ENCODE measurements around the gene BTG1.

The BTG1 gene

DNA sequence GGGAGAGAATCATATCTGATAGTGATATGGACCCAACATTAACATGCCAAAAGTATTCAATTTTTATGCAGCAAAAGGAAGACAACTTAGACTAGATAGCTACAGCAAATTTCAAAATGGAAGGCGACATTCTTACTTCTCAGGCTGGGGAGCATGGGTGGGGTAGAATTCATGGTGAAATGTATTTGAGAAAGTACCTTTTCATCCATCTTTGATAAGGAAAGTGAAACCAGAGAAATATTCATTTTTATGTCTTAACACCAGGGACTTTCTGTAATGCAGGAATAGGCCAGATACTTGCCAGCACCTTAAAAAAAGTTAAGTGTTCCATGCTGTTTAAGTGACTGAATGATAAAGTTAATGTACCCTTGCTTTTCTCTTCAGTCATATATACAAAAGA lies 13.4 kb downstream of the BTG1 start:
- no peak for FAIRE-seq

GRCh38 chr12:92130999-92131398 lies 14.6 kb downstream of the BTG1 start:
- FAIRE-seq: no peak

GRCh38 chr12:92129609-92130008 lies 16.0 kb downstream of the BTG1 start:
- no peak for FAIRE-seq

DNA sequence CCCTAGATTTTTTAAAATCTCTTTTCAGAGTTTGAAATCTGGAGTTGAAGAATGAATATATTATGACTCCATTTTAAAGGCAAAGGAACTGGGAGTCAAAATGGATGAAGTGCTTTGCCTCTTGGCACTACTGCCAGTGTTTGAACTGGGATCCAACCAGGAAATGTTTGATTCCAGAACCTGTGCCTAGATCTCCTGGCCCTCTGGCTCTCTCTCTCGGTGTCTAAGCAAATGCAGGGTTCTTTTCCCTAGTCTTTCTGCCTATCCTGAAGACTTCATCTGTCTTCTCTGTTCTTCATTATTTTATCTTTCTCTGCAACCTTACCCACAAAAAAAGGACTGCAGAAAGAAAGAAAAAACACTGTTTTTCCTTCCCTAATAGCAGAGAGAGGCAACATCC lies 17.0 kb downstream of the BTG1 start:
- FAIRE-seq: no peak

GRCh38 chr12:92124689-92125029 lies 21.0 kb downstream of the BTG1 start:
- FAIRE-seq: no peak

- FAIRE-seq: no peak
Measured at GRCh38 chr12:92123780-92124688, 21.6 kb downstream of the BTG1 start.

DNA sequence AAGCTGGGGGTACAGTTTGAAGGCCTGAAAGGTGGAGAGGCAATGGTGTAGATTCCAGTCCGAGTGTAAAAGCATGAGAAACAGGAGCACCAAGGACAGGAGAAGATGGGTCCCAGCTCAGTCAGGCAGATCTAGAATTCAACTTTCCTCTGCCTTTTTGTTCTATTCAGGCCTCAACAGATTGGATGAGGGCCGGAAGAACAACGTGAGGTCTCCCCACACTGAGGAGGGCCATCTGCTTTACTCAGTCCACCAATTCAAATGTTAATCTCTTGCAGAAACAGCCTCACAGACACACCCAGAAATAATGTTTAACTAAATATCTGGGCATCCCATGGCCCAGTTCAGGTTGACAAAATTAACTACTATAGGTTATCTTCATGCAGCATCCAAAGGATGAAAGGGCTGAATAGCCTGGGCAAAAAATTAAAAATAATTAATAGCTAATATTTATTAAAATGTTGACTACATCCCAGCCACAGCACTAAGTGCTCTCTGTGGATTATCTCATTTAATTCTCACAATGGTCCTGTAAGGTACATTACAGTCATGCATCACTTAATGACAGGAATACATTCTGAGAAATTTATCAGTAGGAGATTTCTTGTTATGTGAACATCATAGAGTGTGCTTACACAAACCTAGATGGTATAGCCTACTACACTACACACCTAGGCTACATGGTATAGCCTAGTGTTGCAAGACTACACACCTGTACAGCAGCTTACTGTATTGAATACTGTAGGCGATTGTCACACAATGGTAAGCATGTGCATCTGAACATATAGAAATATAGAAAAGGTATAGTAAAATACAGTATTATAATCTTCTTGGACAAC lies 22.5 kb downstream of the BTG1 start:
- FAIRE-seq: no peak

GRCh38 chr12:92121826-92122225 lies 23.8 kb downstream of the BTG1 start:
- FAIRE-seq: no peak

DNA sequence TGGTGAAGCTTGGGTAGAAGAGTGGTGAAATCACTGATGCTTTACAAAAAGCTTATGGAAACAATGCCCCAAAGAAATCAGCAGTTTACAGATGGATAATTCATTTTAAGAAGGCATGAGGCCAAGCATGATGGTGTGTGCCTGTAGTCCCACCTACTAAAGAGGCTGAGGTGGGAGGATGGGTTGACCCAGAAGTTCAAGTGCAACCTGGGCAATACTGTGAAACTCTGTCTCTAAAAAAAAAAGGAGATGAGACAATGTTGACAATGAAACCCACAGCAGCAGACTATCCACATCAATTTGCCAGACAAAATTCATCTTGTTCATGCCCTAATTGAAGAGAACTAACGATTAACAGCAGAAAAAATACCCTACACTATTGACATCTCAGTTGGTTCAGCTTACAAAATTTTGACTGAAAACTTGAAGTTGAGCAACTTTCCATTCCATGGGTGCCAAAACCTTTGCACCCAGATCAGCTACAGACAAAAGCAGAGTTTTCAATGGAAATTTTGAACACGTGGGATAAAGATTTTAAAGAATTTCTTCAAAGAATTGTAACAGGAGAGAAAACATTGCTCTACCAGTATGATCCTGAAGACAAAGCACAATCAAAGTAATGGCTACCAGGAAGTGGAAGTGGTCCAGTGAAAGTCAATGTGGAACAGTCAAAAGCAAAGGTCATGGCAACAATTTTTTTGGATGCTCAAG lies 26.7 kb downstream of the BTG1 start:
- no peak for FAIRE-seq

DNA sequence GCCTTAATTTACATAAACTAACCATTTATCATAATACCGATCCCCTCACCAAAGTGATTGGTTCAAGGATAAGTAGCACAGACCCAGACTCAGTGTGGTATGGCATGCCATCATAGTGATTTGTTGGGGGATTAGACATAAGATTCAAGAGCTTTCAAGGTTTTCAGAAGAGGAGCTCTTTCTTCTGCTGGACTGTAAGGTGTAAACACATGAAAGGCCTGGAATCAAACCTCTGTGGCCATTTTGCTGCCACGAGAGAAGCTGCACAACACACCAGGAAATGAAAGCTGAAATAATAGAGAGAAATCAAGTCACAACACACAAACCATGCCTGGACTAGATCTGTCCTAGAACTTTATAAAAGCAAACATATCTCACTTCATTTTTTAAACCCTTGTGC lies 30.8 kb downstream of the BTG1 start:
- FAIRE-seq: no peak

- FAIRE-seq: no peak
Measured at GRCh38 chr12:92111256-92111655, 34.4 kb downstream of the BTG1 start.

DNA sequence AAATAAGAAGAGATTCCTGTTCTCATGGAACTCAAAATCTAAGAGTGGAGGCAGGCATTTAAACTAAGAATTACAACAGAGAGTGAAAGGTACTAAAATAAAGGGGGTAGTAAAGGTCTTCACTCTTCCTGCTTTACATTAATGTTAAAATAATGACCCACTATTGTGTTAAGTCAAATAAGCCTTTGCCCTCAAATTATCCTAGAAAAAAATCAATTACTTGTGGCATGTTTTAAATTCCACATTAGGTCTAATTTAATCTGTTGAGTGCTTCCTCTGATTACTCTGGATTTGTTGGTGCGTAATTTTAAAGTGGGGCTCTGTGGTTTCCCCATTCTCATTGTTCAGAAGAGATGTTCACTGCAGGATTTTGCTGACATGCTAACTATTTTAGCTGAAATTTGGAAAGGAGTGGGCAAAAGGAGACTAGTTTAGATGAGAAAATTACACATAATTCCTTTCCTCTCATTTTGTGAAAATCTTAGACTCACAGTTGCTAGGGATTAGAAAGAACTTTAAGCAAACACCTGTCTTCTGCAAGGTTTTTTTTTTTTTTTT lies 35.5 kb downstream of the BTG1 start:
- FAIRE-seq: no peak

DNA sequence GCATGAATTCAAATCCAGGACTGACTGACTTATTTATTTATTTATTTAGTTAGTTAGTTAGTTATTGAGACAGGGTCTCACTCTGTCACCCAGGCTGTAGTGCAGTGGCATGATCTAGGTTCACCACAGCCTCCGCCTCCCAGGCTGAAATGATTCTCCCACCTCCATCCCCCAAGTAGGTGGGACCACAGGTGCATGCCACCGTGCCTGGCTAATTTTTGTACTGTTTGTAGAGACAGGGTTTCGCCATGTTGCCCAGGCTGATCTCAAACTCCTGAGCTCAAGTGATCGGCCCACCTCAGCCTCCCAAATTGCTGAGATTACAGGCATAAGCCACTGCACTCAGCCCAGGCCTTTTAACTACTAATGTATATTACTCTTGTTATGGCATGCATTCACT lies 36.0 kb downstream of the BTG1 start:
- no peak for FAIRE-seq

DNA sequence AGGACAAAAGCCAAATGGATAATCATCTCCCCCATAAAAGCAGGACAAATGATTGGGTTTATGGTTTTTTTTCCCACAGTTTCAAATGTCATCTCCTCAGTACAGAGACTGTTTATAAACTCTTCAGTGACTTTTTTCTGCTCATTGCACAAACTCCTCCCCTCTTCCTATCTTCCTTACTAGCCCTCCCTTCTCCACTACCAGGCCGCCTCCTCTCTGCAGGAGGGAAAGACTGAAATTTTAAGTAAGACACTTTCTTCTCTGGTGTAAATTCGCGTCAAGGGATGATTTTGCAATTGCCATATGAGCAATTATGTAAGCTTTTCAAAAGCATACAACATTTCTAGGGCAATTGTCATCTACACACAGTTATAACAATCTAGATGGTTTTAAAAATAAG lies 37.0 kb downstream of the BTG1 start:
- no peak for FAIRE-seq

DNA sequence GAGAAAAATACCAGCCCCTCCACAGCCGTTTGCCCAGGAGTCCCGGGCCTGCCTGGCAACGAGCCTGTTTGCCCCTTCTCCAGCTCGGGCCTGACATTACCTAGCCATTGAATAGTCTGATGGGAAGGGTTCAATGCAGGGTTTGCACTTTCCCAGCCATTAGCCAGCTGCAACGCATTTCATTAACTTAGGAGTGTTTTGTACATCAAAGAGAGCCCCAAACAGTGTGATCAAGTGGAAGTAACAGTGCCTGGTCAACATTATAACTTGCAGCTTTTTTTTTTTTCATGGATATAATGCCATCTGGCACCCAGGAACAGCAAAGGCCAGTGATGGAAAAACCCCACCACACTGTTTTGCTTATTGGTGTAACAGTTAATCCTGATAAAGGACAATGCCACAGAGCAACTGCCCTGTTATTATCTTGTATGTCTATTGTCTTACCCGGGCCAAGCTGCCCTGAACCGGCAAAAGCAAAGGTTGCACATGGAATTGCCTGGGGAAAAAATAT lies 38.0 kb downstream of the BTG1 start:
- FAIRE-seq: no peak

DNA sequence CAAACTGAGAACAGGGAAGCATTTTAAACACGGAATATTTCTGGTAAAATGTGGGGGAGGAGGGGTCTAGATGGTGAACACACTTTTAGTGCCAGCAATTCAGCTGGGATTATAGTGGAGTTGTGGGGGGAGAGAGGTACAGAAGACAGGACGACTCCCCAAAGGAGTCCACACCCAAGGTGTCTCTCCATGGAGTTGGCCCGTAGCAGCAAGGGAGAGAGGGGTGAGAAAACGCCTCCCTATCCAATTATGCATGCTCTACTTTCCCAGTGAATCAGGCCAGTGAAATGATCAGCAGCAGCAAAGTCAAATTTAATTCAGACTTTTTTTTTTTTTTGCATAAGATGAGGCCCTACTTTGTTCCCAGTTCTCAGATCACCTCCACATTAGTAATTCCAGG lies 38.6 kb downstream of the BTG1 start:
- FAIRE-seq: no peak

- no peak for FAIRE-seq
Measured at GRCh38 chr12:92105676-92106075, 40.0 kb downstream of the BTG1 start.

DNA sequence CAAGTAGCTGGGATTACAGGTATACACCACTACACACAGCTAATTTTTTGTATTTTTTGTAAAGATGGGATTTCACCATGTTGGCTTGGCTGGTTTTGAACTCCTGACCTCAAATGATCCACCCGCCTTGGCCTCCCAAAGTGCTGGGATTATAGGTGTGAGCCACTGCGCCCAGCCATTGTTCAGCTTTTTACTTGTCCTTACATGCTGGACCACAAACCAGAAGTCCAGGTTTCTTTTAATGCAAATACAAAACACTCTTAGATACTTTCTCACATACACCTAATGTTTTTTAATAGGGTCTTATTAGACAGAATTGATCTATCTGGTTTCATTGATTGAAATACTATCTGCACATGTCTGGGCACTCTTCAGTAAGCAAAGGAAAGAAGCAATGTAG lies 40.5 kb downstream of the BTG1 start:
- no peak for FAIRE-seq

- no peak for FAIRE-seq
Measured at GRCh38 chr12:92102606-92103005, 43.0 kb downstream of the BTG1 start.

DNA sequence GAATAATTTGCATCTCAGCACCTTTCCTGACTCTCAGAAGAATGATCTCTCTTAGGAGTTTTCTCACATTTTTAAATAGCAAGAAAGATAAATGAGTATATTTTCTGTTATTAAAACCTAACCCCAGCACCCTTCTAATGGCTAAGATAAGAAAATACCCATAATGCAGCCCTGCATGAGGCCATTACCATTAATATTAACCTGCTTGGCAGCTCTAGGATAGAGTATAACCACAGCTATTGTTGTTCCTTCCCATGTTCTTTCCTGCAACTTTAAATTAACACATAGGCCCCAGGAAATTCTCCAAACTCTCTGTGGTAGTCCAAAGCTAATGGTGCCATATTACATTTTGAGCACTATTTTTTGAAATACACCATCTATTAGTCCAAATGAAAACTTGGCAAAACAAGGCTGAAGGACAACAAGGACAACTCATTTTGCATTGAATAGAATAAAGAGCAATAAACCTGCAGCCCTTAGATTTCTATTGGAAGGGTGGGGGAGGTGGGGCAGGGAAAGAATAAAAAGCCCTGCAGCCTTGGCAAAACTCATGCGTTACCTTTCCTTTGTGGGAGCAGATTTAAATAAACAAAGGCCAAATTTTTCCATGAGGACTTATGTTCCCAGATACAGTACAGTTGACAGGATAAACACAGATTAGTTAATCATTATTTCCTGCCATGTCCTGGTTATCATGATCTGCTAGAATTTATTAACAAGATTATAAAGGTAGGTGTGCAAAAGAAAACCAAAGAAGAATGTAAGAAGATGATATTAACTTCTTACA lies 46.9 kb downstream of the BTG1 start:
- FAIRE-seq: no peak

DNA sequence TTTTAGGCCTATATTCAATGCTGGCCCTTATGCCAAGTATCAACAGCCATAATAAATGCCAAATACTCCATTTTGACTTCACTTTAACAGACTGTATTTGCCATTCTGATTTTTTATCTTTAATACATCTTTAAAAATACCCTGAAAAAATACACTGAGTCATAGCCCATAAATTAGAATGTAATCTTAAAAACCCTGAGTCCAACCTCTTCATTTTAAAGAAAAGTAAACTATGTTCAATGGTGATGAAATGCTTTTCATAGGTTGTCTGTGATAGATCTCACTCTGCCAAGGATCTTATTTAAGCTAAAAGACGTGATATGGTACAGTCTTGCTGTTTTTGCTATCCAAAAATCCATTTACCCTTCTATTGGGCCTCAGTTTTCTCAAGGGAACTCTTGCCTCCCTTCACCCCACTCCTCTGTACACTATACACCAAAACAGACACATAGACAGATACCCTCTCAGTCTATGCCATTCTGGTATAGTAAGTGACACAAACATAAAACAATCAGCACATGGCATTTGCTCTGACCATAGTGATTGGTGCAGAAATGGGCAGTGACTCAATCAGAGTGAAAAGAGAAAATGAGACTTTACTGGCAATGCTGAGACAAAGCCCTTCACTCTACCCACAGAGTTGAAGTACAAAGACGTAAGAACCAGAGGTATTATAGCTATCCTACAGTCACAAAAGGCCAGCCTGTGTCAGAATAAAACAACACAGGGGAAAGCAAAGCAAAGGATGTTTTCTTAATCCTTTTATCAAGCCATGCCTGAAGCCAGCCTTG lies 49.1 kb downstream of the BTG1 start:
- no peak for FAIRE-seq
